SK-N-SH (cell line): ENCODE measurements around the gene SESTD1. TPM values are rescaled to one million over a fixed set of nuclear protein-coding genes. Genes with fewer than 3 reads are reported as not detected.

Source experiments
- CTCF ChIA-PET: fragments of 300-600, 350-600 bp; formaldehyde crosslinking; extraction: SDS; loops from one replicate; lab custom pipeline; 2021; lab: Yijun Ruan, JAX
- POLR2A ChIA-PET: fragments of 350-600 bp; sonication (Branson Sonifier 250); formaldehyde crosslinking; extraction: SDS; loops from one replicate; lab custom pipeline; 2020; ENCODE audit warnings: antibody characterized with exemption, inconsistent platforms; lab: Yijun Ruan, JAX
- DNase-seq: peaks from one replicate; pipeline ENCODE4 v3.0.0; 2012
- H2AFZ ChIP-seq: fragments of 200-600 bp; sonication (generic); 2 replicates; pipeline ENCODE4 v1.8.1; 2016; ENCODE audit warnings: antibody characterized with exemption, mild to moderate bottlenecking, low read depth
- H3F3A ChIP-seq: fragments of 200-600 bp; sonication (generic); replicated peaks from 2 replicates; pipeline ENCODE3; 2016; ENCODE audit warnings: antibody characterized with exemption, mild to moderate bottlenecking; ENCODE audit not compliant: insufficient read depth
- H3K27ac ChIP-seq, 2 experiments: fragments of 200-500 bp in 1 of 2; fragments of 200-600 bp in 1 of 2; sonication (Bioruptor generic) in 1 of 2; sonication (generic), shearing (Covaris generic) in 1 of 2; 2 replicates each; pipeline versions ENCODE4 v1.5.1 to v1.6.1; 2014 to 2016; ENCODE audit warnings: low read depth in 2 of 2, inconsistent platforms in 1 of 2, low read length in 1 of 2, mild to moderate bottlenecking in 1 of 2, mixed read lengths in 1 of 2
- H3K27me3 ChIP-seq: fragments of 200-600 bp; sonication (generic), shearing (Covaris generic); 2 replicates; pipeline ENCODE4 v1.6.1; 2016; ENCODE audit warnings: mixed run types; ENCODE audit not compliant: insufficient read depth
- H3K36me3 ChIP-seq, 2 experiments: fragments of 200-500 bp in 1 of 2; fragments of 200-600 bp in 1 of 2; sonication (Bioruptor generic) in 1 of 2; sonication (generic) in 1 of 2; replicated peaks in 1 of 2; 2 replicates each; pipeline versions ENCODE3 to v1.5.1; 2014 to 2016; ENCODE audit warnings: low read length in 1 of 2, mild to moderate bottlenecking in 1 of 2; ENCODE audit not compliant: insufficient read depth in 2 of 2, control insufficient read depth in 1 of 2
- H3K4me1 ChIP-seq, 2 experiments: fragments of 200-500 bp in 1 of 2; fragments of 200-600 bp in 1 of 2; sonication (Bioruptor generic) in 1 of 2; sonication (generic), shearing (Covaris generic) in 1 of 2; 2 replicates each; pipeline versions ENCODE4 v1.5.1 to v1.6.1; 2014 to 2016; ENCODE audit warnings: low read depth in 1 of 2, low read length in 1 of 2, mixed run types in 1 of 2; ENCODE audit not compliant: insufficient read depth in 2 of 2, control insufficient read depth in 1 of 2
- H3K4me2 ChIP-seq: fragments of 200-600 bp; sonication (generic), shearing (Covaris generic); 2 replicates; pipeline ENCODE4 v1.6.1; 2017; ENCODE audit warnings: mixed run types
- H3K4me3 ChIP-seq, 2 experiments: fragments of 200-500 bp in 1 of 2; fragments of 200-600 bp in 1 of 2; sonication (Bioruptor generic) in 1 of 2; sonication (generic), shearing (Covaris generic) in 1 of 2; 2 replicates each; pipeline versions ENCODE4 v1.5.1 to v1.8.1; 2014 to 2016; ENCODE audit warnings: low read depth in 2 of 2, inconsistent platforms in 1 of 2, low read length in 1 of 2, mild to moderate bottlenecking in 1 of 2, mixed read lengths in 1 of 2, moderate library complexity in 1 of 2
- H3K79me2 ChIP-seq: fragments of 200-600 bp; sonication (generic); 2 replicates; pipeline ENCODE4 v1.8.1; 2017; ENCODE audit warnings: mild to moderate bottlenecking; ENCODE audit not compliant: insufficient read depth
- H3K9ac ChIP-seq: fragments of 200-600 bp; sonication (generic); 2 replicates; pipeline ENCODE4 v1.6.1; 2017; ENCODE audit warnings: mixed run types
- H3K9me2 ChIP-seq: fragments of 200-600 bp; sonication (generic); 2 replicates; pipeline ENCODE4 v1.6.1; 2017; ENCODE audit warnings: mixed run types
- H3K9me3 ChIP-seq: fragments of 200-600 bp; sonication (generic); 2 replicates; pipeline ENCODE4 v1.6.1; 2017; ENCODE audit warnings: mixed run types, mild to moderate bottlenecking, moderate library complexity
- H4K20me1 ChIP-seq: fragments of 200-600 bp; sonication (generic); 2 replicates; pipeline ENCODE4 v1.6.1; 2017; ENCODE audit warnings: mild to moderate bottlenecking, mixed run types; ENCODE audit not compliant: insufficient read depth
- FOXJ3 ChIP-seq: sonication (generic); formaldehyde crosslinking; IDR thresholded peaks from 2 replicates; pipeline ENCODE4 v1.5.1; 2020; ENCODE audit warnings: mild to moderate bottlenecking, missing genetic modification reagents
- GATA2 ChIP-seq: sonication (generic); formaldehyde crosslinking; IDR thresholded peaks from 2 replicates; pipeline ENCODE4 v1.5.0; 2020; ENCODE audit warnings: mild to moderate bottlenecking, missing genetic modification reagents
- MEF2A ChIP-seq: IDR thresholded peaks from 2 replicates; pipeline ENCODE4 v1.4.0; 2012; ENCODE audit warnings: low read depth, borderline replicate concordance
- MXI1 ChIP-seq: IDR thresholded peaks from 2 replicates; pipeline ENCODE4 v1.6.1; 2012; ENCODE audit warnings: mild to moderate bottlenecking, low read depth, low read length, improper control_type of control experiment
- NRF1 ChIP-seq: IDR thresholded peaks from 2 replicates; pipeline ENCODE4 v1.6.1; 2012; ENCODE audit warnings: low read depth, mild to moderate bottlenecking, low read length
- SIN3A ChIP-seq: IDR thresholded peaks from 2 replicates; pipeline ENCODE4 v1.6.1; 2012; ENCODE audit warnings: low read depth, mild to moderate bottlenecking, low read length, moderate library complexity, borderline replicate concordance
- SMC3 ChIP-seq: IDR thresholded peaks from 2 replicates; pipeline ENCODE4 v1.6.1; 2012; ENCODE audit warnings: low read depth, low read length, improper control_type of control experiment
- TAF1 ChIP-seq: IDR thresholded peaks from 2 replicates; pipeline ENCODE4 v1.6.1; 2012; ENCODE audit warnings: low read depth, mild to moderate bottlenecking, low read length, moderate library complexity, borderline replicate concordance
- TEAD4 ChIP-seq: IDR thresholded peaks from 2 replicates; pipeline ENCODE4 v1.4.0; 2012; ENCODE audit warnings: mild to moderate bottlenecking, borderline replicate concordance; ENCODE audit not compliant: insufficient read depth
- YY1 ChIP-seq: IDR thresholded peaks from 2 replicates; pipeline ENCODE4 v1.4.0; 2012; ENCODE audit warnings: low read depth, mild to moderate bottlenecking
- WGBS: methylation state at CpG from one replicate; pipeline ENCODE4 v1.1.6; 2017; ENCODE audit warnings: low lambda C conversion rate; 5-methylcytosine and 5-hydroxymethylcytosine counted together
- polyA plus RNA-seq, 3 experiments: library from polyadenylated mRNA; depleted of rRNA; stranded (reverse); fragments of >200 nt; gene quantifications; 2 replicates each; pipeline ENCODE4 v1.2.3, GENCODE V29; 2012
- TF ChIP-seq, protein P1 (sequence below): IDR thresholded peaks from 2 replicates; pipeline ENCODE4 v1.4.0; 2012; ENCODE audit warnings: low read depth
- TF ChIP-seq, protein P2 (sequence below): fragments of 200-600 bp; sonication (generic); IDR thresholded peaks from 2 replicates; pipeline ENCODE4 v1.6.1; 2017; ENCODE audit warnings: antibody characterized with exemption, mild to moderate bottlenecking, moderate library complexity

SESTD1 gene
- polyA plus RNA-seq, 1 of the 3 experiments (the other 2 are of a cell fraction): 4.6 TPM

DNA sequence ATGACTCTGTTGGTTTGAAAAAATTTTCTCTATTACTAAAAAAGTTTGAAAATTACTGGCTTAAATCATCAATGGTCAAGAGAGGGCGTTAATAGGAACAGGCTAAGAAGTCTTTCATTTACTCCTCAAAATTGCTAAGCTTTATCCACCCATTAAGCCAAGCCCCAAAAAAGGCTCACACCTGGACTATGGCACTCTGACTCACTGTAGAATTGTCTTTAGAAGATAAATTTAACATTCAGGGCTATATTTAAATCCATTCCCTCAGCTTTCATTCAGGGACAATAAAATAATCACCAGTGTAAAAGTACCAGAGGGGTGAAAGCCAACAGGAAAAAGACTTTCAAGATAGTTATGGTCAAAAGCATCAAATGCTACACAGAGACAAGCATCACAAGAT lies 80.0 kb downstream of the SESTD1 start:
- Histone ChIP-seq H2AFZ (no peak overlapping the region), H3K9ac (no peak overlapping the region), H3K4me1 (no peaks in the 10 kb centered on the region), H3K4me2 (no peak overlapping the region), H3K36me3 (peaks cover 0 to 19% of the 10 kb centered on the region in 2 experiments), H3F3A (peaks cover 11% of the 10 kb centered on the region), H3K9me2 (no peaks in the 10 kb centered on the region), H3K79me2 (peaks cover 36% of the 10 kb centered on the region), H3K27me3 (no peaks in the 10 kb centered on the region), H3K4me3 (no peak overlapping the region), H4K20me1 (no peaks in the 10 kb centered on the region), H3K27ac (no peak overlapping the region), H3K9me3 (peaks cover 7% of the 10 kb centered on the region; the same call in 1 of the 2 replicates)
- CTCF ChIA-PET: no interaction called here
- 89% methylated on average over 1 of the region's 1 CpG for WGBS
- POLR2A ChIA-PET: no interaction called here
- no peak for DNase-seq
- TF ChIP-seq MEF2A (no peak), FOXJ3 (CRISPR knock-in tag) (no peak), TEAD4 (no peak)

DNA sequence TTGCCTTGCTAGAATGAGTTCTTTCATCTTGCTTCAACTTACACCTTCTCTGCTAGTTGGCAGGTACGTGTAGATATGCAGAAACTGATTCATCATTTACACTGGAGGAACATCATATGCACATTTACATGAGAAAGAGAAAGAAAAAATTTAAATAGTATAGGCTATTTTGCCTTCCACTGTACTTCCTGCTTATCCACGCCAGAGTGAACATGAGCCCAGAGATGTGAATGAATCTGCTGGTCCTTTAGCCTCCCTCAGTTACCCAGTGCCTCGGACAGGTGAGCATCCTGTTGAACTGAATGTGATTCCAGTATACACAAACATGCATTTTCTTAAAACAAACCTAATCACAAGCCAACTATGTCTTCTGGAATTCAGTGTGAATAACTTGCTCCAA lies 83.6 kb downstream of the SESTD1 start:
- Histone ChIP-seq H3K9me3 (no peaks in the 10 kb centered on the region), H3K4me1 (no peaks in the 10 kb centered on the region), H3K4me3 (no peak overlapping the region), H3K4me2 (no peak overlapping the region), H3F3A (peaks cover 11% of the 10 kb centered on the region), H3K27me3 (no peaks in the 10 kb centered on the region), H3K9me2 (no peaks in the 10 kb centered on the region), H3K36me3 (peaks cover 0 to 6% of the 10 kb centered on the region in 2 experiments), H3K9ac (no peak overlapping the region), H2AFZ (no peak overlapping the region), H3K79me2 (peaks cover 7% of the 10 kb centered on the region), H3K27ac (no peak overlapping the region), H4K20me1 (no peaks in the 10 kb centered on the region)
- TF ChIP-seq, protein P1, sequence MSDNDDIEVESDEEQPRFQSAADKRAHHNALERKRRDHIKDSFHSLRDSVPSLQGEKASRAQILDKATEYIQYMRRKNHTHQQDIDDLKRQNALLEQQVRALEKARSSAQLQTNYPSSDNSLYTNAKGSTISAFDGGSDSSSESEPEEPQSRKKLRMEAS: no peak
- TF ChIP-seq SIN3A (no peak), NRF1 (no peak), SMC3 (no peak), YY1 (no peak), GATA2 (CRISPR knock-in tag) (no peak), TAF1 (no peak), MEF2A (no peak), MXI1 (no peak)
- TF ChIP-seq, protein P2, sequence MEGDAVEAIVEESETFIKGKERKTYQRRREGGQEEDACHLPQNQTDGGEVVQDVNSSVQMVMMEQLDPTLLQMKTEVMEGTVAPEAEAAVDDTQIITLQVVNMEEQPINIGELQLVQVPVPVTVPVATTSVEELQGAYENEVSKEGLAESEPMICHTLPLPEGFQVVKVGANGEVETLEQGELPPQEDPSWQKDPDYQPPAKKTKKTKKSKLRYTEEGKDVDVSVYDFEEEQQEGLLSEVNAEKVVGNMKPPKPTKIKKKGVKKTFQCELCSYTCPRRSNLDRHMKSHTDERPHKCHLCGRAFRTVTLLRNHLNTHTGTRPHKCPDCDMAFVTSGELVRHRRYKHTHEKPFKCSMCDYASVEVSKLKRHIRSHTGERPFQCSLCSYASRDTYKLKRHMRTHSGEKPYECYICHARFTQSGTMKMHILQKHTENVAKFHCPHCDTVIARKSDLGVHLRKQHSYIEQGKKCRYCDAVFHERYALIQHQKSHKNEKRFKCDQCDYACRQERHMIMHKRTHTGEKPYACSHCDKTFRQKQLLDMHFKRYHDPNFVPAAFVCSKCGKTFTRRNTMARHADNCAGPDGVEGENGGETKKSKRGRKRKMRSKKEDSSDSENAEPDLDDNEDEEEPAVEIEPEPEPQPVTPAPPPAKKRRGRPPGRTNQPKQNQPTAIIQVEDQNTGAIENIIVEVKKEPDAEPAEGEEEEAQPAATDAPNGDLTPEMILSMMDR: no peak
- no peak for DNase-seq
- ChIA-PET CTCF (interaction anchor here (1.1 to 1.8 kb wide), 2 partner anchors 9 to 38 kb away, joined by 3 to 6 read pairs; no protein-coding TSS in a partner anchor), POLR2A (no interaction called here)
- 94% methylated on average over 3 of the region's 3 CpGs for WGBS
